ENCODE data around the gene ARHGAP15. TPM values are rescaled to one million over a fixed set of nuclear protein-coding genes. Genes with fewer than 3 reads are reported as not detected.

The ARHGAP15 gene
- total and polyA plus RNA-seq, 2 donors from 2014 or later: 5.7 to 23.1 TPM

DNA sequence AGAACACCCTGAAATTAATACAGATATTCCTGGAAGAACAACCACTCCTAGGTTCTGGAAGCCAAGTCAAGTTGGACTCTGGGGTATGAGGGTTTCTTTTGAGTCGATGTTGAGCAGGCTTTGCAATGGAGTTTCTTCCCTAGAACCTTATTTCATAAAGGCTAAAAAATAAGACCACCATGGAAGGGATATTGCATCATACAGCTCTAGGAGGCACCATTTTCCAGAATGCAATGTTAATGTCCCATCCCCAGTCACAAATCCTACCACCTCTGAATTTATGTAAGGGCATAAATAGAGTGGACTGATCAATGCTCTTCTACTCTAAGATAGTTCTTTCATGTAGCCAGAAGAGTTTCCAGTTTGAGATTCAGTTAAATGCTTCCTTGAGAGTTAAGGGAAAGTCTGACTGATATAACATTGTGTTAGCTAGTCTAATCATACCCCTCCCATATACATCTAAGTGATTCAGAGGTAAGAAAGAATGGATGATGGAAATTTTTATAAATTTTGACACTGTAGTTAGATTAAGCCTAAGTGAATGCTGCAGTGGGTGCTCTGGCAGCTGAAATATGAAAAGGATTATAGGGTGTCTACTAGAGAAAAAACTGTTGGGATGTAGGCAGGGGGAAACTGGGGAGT lies 22.0 kb downstream of the ARHGAP15 start:
- no peak overlapping the region for H3K27ac ChIP-seq (ENCODE audit: low read depth in 2 of 2, low read length in 2 of 2)
- TF ChIP-seq, protein P1, sequence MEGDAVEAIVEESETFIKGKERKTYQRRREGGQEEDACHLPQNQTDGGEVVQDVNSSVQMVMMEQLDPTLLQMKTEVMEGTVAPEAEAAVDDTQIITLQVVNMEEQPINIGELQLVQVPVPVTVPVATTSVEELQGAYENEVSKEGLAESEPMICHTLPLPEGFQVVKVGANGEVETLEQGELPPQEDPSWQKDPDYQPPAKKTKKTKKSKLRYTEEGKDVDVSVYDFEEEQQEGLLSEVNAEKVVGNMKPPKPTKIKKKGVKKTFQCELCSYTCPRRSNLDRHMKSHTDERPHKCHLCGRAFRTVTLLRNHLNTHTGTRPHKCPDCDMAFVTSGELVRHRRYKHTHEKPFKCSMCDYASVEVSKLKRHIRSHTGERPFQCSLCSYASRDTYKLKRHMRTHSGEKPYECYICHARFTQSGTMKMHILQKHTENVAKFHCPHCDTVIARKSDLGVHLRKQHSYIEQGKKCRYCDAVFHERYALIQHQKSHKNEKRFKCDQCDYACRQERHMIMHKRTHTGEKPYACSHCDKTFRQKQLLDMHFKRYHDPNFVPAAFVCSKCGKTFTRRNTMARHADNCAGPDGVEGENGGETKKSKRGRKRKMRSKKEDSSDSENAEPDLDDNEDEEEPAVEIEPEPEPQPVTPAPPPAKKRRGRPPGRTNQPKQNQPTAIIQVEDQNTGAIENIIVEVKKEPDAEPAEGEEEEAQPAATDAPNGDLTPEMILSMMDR (IDR thresholded peaks at IDR 0.05; ENCODE audit: borderline replicate concordance, extremely low read depth, insufficient read depth): no peak
- H3K36me3 ChIP-seq (ENCODE audit: control insufficient read depth in 2 of 3, insufficient read depth in 3 of 3, low read length in 3 of 3): no peaks in the 10 kb centered on the region
- H3K4me1 ChIP-seq (ENCODE audit: control insufficient read depth in 2 of 3, insufficient read depth in 2 of 3, low read depth in 1 of 3, low read length in 3 of 3): no peaks in the 10 kb centered on the region
- H3K27me3 ChIP-seq (ENCODE audit: control insufficient read depth, insufficient read depth, low read length): no peaks in the 10 kb centered on the region
- DNase-seq: no peak
- H3K9ac ChIP-seq (ENCODE audit: low read length in 3 of 3): no peak overlapping the region
- no peak for FAIRE-seq
- intact Hi-C loops (cut with DNase I): no loop called here
- H3K9me3 ChIP-seq (ENCODE audit: control insufficient read depth in 2 of 3, insufficient read depth in 1 of 3, low read length in 3 of 3): no peaks in the 10 kb centered on the region
- no peak overlapping the region for H3K4me3 ChIP-seq (ENCODE audit: low read length in 3 of 3)

DNA sequence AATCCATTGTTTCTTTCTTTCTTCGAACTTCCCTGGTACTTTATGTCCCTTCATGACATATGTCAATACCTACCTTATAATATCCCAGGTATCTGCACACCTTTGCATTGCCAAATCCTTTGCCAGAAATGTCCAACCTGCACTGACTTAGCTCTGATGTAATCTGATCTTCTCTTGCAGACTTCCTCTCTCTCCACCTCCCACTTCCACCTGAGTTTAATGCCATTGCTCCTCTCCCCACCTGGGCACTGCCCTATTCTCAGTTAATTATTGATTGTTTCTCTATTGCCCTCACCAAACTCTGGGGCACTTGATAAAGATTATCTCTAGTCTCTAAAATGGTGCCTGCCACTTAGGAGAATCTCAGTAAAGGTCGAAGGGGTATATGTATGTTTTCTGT lies 23.0 kb downstream of the ARHGAP15 start:
- Histone ChIP-seq H3K27me3 (ENCODE audit: control insufficient read depth, insufficient read depth, low read length) (no peaks in the 10 kb centered on the region), H3K9ac (ENCODE audit: low read length in 3 of 3) (no peak overlapping the region), H3K4me3 (ENCODE audit: low read length in 3 of 3) (no peak overlapping the region), H3K9me3 (ENCODE audit: control insufficient read depth in 2 of 3, insufficient read depth in 1 of 3, low read length in 3 of 3) (no peaks in the 10 kb centered on the region), H3K36me3 (ENCODE audit: control insufficient read depth in 2 of 3, insufficient read depth in 3 of 3, low read length in 3 of 3) (no peaks in the 10 kb centered on the region), H3K4me1 (ENCODE audit: control insufficient read depth in 2 of 3, insufficient read depth in 2 of 3, low read depth in 1 of 3, low read length in 3 of 3) (no peaks in the 10 kb centered on the region), H3K27ac (ENCODE audit: low read depth in 2 of 2, low read length in 2 of 2) (no peak overlapping the region)
- FAIRE-seq (no peak), DNase-seq (no peak)
- TF ChIP-seq, protein P1 (IDR thresholded peaks at IDR 0.05; ENCODE audit: borderline replicate concordance, extremely low read depth, insufficient read depth): no peak
- intact Hi-C loops (cut with DNase I): no loop called here

DNA sequence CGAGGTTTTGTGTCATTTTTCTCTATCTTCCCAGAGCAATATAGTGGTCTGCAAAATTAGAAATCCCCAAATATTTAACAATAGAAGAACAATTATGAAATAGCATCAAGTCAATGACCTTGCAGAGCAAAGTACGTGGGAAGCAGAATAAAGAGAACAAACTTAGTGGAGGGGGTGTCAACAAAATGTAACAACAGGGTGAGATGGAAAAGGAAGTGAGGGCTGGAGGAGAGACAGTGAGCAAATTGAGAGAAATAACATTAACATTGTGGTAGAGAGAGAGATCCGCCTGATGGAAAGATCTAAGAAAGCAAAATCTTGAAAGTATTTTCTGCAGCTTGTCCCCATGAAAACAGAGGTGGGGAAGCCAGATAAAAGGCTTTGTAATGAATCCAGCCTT lies 23.4 kb downstream of the ARHGAP15 start:
- no peaks in the 10 kb centered on the region for H3K4me1 ChIP-seq (ENCODE audit: control insufficient read depth in 2 of 3, insufficient read depth in 2 of 3, low read depth in 1 of 3, low read length in 3 of 3)
- H3K27ac ChIP-seq (ENCODE audit: low read depth in 2 of 2, low read length in 2 of 2): no peak overlapping the region
- FAIRE-seq: no peak
- H3K9me3 ChIP-seq (ENCODE audit: control insufficient read depth in 2 of 3, insufficient read depth in 1 of 3, low read length in 3 of 3): no peaks in the 10 kb centered on the region
- H3K4me3 ChIP-seq (ENCODE audit: low read length in 3 of 3): no peak overlapping the region
- H3K9ac ChIP-seq (ENCODE audit: low read length in 3 of 3): no peak overlapping the region
- H3K27me3 ChIP-seq (ENCODE audit: control insufficient read depth, insufficient read depth, low read length): no peaks in the 10 kb centered on the region
- TF ChIP-seq, protein P1 (IDR thresholded peaks at IDR 0.05; ENCODE audit: borderline replicate concordance, extremely low read depth, insufficient read depth): no peak
- intact Hi-C loops (cut with DNase I): no loop called here
- H3K36me3 ChIP-seq (ENCODE audit: control insufficient read depth in 2 of 3, insufficient read depth in 3 of 3, low read length in 3 of 3): no peaks in the 10 kb centered on the region
- DNase-seq: no peak

DNA sequence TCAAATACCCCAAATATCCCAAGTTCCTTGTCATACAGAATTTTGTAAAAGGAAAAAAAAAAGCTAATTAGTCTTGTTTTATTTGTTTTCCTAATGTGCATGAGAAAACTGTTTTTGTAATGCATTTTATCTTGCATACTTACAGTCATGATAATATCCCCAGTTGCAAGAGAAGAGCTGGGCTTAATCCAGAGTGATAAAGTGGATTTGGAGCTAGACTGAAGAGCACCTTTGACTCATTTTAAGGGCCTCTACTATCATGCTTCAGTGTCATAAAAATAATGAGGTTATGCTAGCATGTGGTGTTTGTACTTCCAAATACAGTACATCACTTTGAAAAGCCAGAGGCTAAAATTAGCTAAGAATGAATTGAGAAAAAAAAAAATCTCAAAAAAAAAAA lies 26.4 kb downstream of the ARHGAP15 start:
- no peak overlapping the region for H3K4me3 ChIP-seq (ENCODE audit: low read length in 3 of 3)
- intact Hi-C loops (cut with DNase I): no loop called here
- no peaks in the 10 kb centered on the region for H3K4me1 ChIP-seq (ENCODE audit: control insufficient read depth in 2 of 3, insufficient read depth in 2 of 3, low read depth in 1 of 3, low read length in 3 of 3)
- TF ChIP-seq, protein P1 (IDR thresholded peaks at IDR 0.05; ENCODE audit: borderline replicate concordance, extremely low read depth, insufficient read depth): no peak
- no peak overlapping the region for H3K9ac ChIP-seq (ENCODE audit: low read length in 3 of 3)
- no peaks in the 10 kb centered on the region for H3K36me3 ChIP-seq (ENCODE audit: control insufficient read depth in 2 of 3, insufficient read depth in 3 of 3, low read length in 3 of 3)
- FAIRE-seq: no peak
- no peaks in the 10 kb centered on the region for H3K27me3 ChIP-seq (ENCODE audit: control insufficient read depth, insufficient read depth, low read length)
- H3K9me3 ChIP-seq (ENCODE audit: control insufficient read depth in 2 of 3, insufficient read depth in 1 of 3, low read length in 3 of 3): no peaks in the 10 kb centered on the region
- no peak for DNase-seq
- H3K27ac ChIP-seq (ENCODE audit: low read depth in 2 of 2, low read length in 2 of 2): no peak overlapping the region

Data from kidney (tissue), 14 donors.